ENCODE measurements around the gene TMEM250.

DNA sequence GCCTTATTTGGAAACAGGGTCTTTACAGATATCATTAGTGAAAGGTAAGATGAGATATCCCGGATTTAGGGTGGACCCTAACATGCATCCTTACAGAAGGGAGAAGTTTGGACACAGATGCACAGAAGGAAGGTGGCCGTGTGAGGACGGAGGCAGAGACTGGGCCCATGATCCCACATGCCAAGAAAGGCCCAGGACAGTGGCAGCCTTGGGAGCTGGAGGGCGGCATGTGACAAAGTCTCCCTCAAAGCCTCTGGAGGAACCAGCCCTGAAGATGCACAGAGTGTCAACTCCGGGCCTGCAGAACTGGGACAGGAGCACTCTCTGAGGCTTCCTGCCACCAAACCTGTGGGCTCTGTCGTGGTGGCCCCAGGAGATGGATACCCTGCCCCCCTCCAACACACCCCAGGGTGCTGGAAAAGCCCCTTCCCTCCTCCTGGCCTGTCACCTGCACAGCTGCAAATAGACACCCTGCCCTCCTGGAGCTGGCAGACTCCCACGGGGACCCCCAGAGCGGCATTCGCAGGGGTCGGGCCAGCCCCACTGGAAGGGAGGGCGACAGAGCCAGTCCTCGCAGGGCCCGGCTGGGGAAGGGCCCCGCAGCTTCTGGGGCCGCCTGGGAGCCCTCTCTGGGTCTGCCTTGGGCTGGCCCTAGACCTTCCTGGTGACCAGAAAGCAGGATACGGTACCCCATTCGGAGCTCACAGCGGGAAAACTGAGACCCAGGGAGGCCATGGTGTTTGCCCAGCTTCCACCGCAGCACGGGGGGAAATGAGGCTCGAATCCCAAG is 31.5 kb downstream of the TMEM250 start:
- TF ChIP-seq CTCF (conservative IDR thresholded peaks at IDR 0.05; ENCODE audit: low read depth, low read length): no peak
- TF ChIP-seq MXI1 (IDR thresholded peaks at IDR 0.05; ENCODE audit: borderline replicate concordance, low read depth, low read length): no peak
- no peak for TF ChIP-seq POLR2A (IDR thresholded peaks at IDR 0.05; ENCODE audit: low read depth, low read length)
- TF ChIP-seq MAFK (IDR thresholded peaks at IDR 0.05; ENCODE audit: low read depth, low read length): no peak
- no peak for TF ChIP-seq RAD21 (IDR thresholded peaks at IDR 0.05; ENCODE audit: low read length)
- TF ChIP-seq SMC3 (IDR thresholded peaks at IDR 0.05; ENCODE audit: low read depth, low read length): no peak
- TF ChIP-seq NFE2L2 (IDR thresholded peaks at IDR 0.05; ENCODE audit: low read depth, low read length): no peak

All from IMR-90 (cell line).